ENCODE measurements around the gene GCNT1.

GCNT1 gene

DNA sequence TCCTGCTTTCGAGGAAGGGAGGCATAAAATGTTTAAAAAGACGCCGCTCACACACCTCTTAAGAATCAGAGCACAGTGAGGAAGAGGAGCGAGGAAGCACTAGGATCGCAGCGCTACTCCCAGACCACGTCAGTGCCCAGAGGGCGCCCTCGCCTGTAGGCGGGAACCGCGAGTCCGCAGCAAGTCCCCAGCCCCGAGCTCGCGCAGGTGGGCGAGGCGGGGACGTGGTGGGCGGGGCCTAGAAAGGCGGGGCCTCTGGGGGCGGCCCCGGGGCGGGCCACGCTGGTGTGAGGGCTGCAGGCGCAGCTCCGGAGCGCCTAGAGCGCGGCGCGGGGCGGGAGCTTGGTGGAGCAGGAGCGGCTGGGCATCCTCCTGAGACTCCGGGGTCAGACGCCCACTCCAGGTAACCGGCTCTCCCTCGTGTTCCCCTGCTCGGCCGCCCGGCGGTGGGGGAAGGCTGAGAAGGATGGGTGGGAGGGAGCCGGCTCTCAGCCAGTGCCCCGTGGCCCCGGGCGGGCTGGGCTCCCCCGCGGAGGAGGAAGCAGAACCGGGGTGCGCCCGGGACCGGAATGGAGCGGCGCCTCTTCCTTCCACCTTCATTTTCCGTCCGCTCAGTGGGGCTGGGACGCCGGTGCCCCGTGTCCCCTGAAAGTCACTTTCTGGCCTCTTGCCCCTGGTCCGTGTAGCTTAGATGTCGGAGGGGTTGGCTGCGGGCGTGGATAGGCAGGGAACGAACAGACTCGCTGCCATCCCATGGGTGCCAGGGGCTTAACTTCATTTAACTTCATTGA lies at the start of gene GCNT1:
Gene GCNT1 (plus strand): TSS at position 280 of the 791 bp plus-strand sequence. CDS start 43,200 bp downstream, outside the sequence.
- TF ChIP-seq, protein P1, sequence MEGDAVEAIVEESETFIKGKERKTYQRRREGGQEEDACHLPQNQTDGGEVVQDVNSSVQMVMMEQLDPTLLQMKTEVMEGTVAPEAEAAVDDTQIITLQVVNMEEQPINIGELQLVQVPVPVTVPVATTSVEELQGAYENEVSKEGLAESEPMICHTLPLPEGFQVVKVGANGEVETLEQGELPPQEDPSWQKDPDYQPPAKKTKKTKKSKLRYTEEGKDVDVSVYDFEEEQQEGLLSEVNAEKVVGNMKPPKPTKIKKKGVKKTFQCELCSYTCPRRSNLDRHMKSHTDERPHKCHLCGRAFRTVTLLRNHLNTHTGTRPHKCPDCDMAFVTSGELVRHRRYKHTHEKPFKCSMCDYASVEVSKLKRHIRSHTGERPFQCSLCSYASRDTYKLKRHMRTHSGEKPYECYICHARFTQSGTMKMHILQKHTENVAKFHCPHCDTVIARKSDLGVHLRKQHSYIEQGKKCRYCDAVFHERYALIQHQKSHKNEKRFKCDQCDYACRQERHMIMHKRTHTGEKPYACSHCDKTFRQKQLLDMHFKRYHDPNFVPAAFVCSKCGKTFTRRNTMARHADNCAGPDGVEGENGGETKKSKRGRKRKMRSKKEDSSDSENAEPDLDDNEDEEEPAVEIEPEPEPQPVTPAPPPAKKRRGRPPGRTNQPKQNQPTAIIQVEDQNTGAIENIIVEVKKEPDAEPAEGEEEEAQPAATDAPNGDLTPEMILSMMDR (IDR thresholded peaks at IDR 0.05; ENCODE audit: low read depth, low read length), result peak; percentile 78
- Histone ChIP-seq H3K27ac (no peak within 1 kb of the TSS), H3K36me3 (no peaks in the 10 kb centered on the region), H3K27me3 (ENCODE audit: insufficient read depth, low read depth, severe bottlenecking) (no peaks in the 10 kb centered on the region), H3K9me3 (ENCODE audit: severe bottlenecking) (no peaks in the 10 kb centered on the region), H3K4me3 (ENCODE audit: low read depth, low read length) (peak within 1 kb of the TSS; percentile 79)
- DNase-seq, result peak; percentile 94

GRCh38 chr9:76412638-76413037 lies 46.3 kb upstream of the GCNT1 start:
- DNase-seq, result no peak
- TF ChIP-seq, protein P1 (IDR thresholded peaks at IDR 0.05; ENCODE audit: low read depth, low read length), result no peak
- peaks cover 4% of the 10 kb centered on the region for H3K9me3 ChIP-seq (ENCODE audit: severe bottlenecking)
- no peak overlapping the region for H3K27ac ChIP-seq
- no peaks in the 10 kb centered on the region for H3K36me3 ChIP-seq
- no peak overlapping the region for H3K4me3 ChIP-seq (ENCODE audit: low read depth, low read length)
- H3K27me3 ChIP-seq (ENCODE audit: insufficient read depth, low read depth, severe bottlenecking), result no peaks in the 10 kb centered on the region

DNA sequence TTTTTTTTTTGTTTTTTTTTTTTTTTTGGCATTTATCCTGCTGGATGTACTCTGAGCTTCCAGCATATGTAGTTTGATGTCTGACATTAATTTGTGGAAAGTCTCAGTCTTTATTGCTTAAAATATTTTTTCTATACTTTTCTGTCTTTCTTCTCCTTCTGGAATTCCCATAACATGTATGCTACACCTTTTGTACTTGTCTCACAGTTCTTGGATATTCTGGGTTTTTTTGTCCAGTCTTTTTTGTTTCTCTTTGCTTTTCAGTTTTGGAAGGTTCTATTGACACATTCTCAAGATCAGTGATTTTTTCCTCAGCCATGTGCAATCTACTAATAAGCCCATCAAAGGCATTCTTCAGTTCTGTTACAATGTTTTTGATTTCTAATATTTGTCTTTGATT lies 45.3 kb upstream of the GCNT1 start:
- H3K36me3 ChIP-seq, result no peaks in the 10 kb centered on the region
- peaks cover 4% of the 10 kb centered on the region for H3K9me3 ChIP-seq (ENCODE audit: severe bottlenecking)
- H3K27me3 ChIP-seq (ENCODE audit: insufficient read depth, low read depth, severe bottlenecking), result no peaks in the 10 kb centered on the region
- TF ChIP-seq, protein P1 (IDR thresholded peaks at IDR 0.05; ENCODE audit: low read depth, low read length), result no peak
- H3K4me3 ChIP-seq (ENCODE audit: low read depth, low read length), result no peak overlapping the region
- DNase-seq, result no peak
- H3K27ac ChIP-seq, result no peak overlapping the region

- DNase-seq, result no peak
- peaks cover 4% of the 10 kb centered on the region for H3K9me3 ChIP-seq (ENCODE audit: severe bottlenecking)
Measured at GRCh38 chr9:76414661-76415060, 44.3 kb upstream of the GCNT1 start.

DNA sequence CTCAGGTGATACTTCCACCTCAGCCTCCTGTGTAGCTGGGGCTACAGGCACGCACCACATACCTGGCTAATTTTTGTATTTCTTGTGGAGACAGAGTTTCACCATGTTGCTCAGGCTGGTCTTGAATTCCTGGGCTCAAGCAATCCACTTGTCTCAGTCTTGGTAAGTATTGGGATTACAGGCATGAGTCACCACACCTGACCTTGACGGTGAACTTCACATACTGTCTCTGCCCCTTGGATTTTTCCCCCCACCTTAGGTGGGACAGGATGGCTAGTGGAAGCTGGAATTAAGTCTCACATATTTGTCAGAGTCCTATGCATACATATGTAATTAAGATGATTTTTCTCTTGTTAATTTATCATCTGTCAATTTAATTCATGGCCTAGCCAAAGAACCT lies 43.8 kb upstream of the GCNT1 start:
- TF ChIP-seq, protein P1 (IDR thresholded peaks at IDR 0.05; ENCODE audit: low read depth, low read length), result no peak
- Histone ChIP-seq H3K27ac (no peak overlapping the region), H3K27me3 (ENCODE audit: insufficient read depth, low read depth, severe bottlenecking) (no peaks in the 10 kb centered on the region), H3K36me3 (no peaks in the 10 kb centered on the region), H3K9me3 (ENCODE audit: severe bottlenecking) (peaks cover 4% of the 10 kb centered on the region), H3K4me3 (ENCODE audit: low read depth, low read length) (no peak overlapping the region)
- no peak for DNase-seq

More at GRCh38 chr9:76414661-76415060, 44.3 kb upstream of the GCNT1 start:
- Histone ChIP-seq H3K27me3 (ENCODE audit: insufficient read depth, low read depth, severe bottlenecking) (no peaks in the 10 kb centered on the region), H3K4me3 (ENCODE audit: low read depth, low read length) (no peak overlapping the region), H3K27ac (no peak overlapping the region), H3K36me3 (no peaks in the 10 kb centered on the region)
- TF ChIP-seq, protein P1 (IDR thresholded peaks at IDR 0.05; ENCODE audit: low read depth, low read length), result no peak

Measured in WERI-Rb-1 (cell line).